WI38 (cell line): ENCODE data around the gene DDX10.

Experiments used
- H3K4me3 ChIP-seq: 2 replicates; pipeline ENCODE4 v1.5.1; 2011; ENCODE audit warnings: low read depth, mild to moderate bottlenecking, control low read depth, low read length
- TF ChIP-seq, protein P1 (sequence below): IDR thresholded peaks from 2 replicates; pipeline ENCODE4 v1.5.1; 2012; ENCODE audit warnings: low read depth, mild to moderate bottlenecking, control low read depth, low read length

The DDX10 gene

DNA sequence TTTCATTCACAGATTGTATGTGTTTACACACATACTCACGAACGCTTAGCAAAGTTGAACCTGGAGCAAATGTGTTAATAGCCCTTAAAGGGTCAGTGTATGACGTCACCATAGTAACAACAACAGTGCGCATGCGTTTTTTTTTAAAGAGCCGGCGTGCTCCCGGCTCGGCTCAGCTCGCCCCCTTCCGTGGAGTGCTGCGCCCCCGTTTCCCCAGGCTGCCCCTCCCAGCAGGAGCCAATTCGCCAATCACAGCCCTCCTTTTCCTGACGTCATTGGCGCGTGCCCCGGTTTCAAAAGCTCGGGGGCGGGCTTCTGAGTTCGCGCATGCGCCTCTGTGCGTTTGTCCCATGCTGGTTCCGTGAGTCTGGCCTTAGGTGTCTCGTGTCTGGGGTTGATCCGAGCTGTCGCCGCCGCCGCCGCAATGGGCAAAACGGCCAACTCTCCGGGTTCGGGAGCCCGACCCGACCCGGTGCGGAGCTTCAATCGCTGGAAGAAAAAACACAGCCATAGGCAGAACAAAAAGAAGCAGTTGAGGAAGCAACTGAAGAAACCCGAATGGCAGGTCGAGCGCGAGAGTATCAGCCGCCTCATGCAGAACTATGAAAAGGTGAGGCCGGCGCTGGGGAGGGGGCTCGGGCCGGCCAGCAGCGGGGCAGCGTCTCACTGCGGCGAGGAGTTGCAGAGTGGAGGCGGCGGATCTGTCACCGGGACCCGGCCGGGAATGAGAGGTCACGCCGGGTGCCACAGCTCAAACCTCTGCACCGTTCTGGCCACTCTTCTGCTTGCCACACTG lies at the start of gene DDX10:
Gene DDX10, plus strand, starts transcription at position 340 of the 796 bp plus-strand sequence. Its CDS starts 85 bp downstream, at position 425.
- TF ChIP-seq, protein P1, sequence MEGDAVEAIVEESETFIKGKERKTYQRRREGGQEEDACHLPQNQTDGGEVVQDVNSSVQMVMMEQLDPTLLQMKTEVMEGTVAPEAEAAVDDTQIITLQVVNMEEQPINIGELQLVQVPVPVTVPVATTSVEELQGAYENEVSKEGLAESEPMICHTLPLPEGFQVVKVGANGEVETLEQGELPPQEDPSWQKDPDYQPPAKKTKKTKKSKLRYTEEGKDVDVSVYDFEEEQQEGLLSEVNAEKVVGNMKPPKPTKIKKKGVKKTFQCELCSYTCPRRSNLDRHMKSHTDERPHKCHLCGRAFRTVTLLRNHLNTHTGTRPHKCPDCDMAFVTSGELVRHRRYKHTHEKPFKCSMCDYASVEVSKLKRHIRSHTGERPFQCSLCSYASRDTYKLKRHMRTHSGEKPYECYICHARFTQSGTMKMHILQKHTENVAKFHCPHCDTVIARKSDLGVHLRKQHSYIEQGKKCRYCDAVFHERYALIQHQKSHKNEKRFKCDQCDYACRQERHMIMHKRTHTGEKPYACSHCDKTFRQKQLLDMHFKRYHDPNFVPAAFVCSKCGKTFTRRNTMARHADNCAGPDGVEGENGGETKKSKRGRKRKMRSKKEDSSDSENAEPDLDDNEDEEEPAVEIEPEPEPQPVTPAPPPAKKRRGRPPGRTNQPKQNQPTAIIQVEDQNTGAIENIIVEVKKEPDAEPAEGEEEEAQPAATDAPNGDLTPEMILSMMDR, result no peak
- H3K4me3 ChIP-seq, result peak within 1 kb of the TSS; percentile 89

GRCh38 chr11:108616549-108616948 lies 48.3 kb upstream of the DDX10 start:
- TF ChIP-seq, protein P1, result no peak

GRCh38 chr11:108617055-108617454 lies 47.8 kb upstream of the DDX10 start:
- TF ChIP-seq, protein P1, result no peak
- no peak overlapping the region for H3K4me3 ChIP-seq

More at GRCh38 chr11:108616549-108616948, 48.3 kb upstream of the DDX10 start:
- H3K4me3 ChIP-seq, result no peak overlapping the region

GRCh38 chr11:108618529-108618928 lies 46.3 kb upstream of the DDX10 start:
- TF ChIP-seq, protein P1, result no peak

DNA sequence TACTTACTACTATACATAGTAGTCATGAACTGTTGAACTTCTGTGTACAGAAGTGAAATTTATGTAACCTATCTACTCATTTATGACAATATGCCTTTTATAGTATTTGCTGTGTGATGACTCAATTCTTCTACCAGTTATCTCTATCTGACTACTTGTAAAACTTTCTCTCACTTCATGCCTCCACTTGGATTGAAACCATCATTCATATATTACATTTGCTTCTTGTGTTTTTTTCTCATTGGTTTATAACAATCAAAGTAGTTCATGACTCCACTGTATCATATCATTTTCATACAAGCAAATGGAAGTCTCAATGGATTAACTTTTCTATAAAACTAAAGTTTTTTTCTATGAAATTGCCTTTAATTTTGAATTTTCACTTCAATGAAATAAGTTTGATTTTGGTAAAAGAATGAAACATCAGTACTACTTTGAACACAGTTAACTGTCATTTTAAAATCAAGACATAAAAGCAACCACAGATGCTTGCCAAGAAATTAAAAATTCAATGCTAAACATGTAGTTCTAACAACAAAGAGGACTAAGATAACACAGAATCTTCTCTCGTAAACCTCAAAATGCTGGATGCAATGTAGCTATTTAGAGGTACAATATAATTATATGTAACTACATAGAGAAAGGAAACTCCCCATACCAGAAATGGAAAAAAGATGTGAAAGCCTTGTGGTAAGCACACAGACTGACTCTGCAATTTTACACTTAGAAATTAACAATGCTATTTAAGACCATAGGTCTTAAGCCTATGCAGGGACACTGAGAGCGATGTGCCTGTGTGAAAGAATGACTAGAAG lies 43.7 kb upstream of the DDX10 start:
- TF ChIP-seq, protein P1, result no peak

More at GRCh38 chr11:108618529-108618928, 46.3 kb upstream of the DDX10 start:
- no peak overlapping the region for H3K4me3 ChIP-seq

GRCh38 chr11:108622341-108622740 lies 42.5 kb upstream of the DDX10 start:
- TF ChIP-seq, protein P1, result no peak
- H3K4me3 ChIP-seq, result no peak overlapping the region

More for the DNA sequence above, 43.7 kb upstream of the DDX10 start:
- H3K4me3 ChIP-seq, result no peak overlapping the region
